Parathyroid adenoma (tissue), 2 donors: ENCODE data around the gene PDE9A.

Source experiments
- H2AFZ ChIP-seq: fragments of 300-600 bp; sonication (generic); one replicate; pipeline ENCODE4 v1.7.0; 2017; ENCODE audit warnings: antibody characterized with exemption, mild to moderate bottlenecking
- H3K27ac ChIP-seq: fragments of 300-600 bp; sonication (generic); one replicate; pipeline ENCODE4 v1.7.0; 2017
- H3K27me3 ChIP-seq: fragments of 300-600 bp; sonication (generic); one replicate; pipeline ENCODE4 v1.7.0; 2017; ENCODE audit warnings: low read length; ENCODE audit not compliant: control insufficient read depth, insufficient read depth
- H3K36me3 ChIP-seq: fragments of 300-600 bp; sonication (generic); one replicate; pipeline ENCODE4 v1.7.0; 2017; ENCODE audit warnings: low read length; ENCODE audit not compliant: control insufficient read depth, insufficient read depth
- H3K4me1 ChIP-seq: fragments of 300-600 bp; sonication (generic); one replicate; pipeline ENCODE4 v1.7.0; 2017; ENCODE audit warnings: control low read depth
- H3K4me2 ChIP-seq: fragments of 300-600 bp; sonication (generic); one replicate; pipeline ENCODE4 v1.7.0; 2017; ENCODE audit warnings: low read length
- H3K4me3 ChIP-seq: fragments of 300-600 bp; sonication (generic); one replicate; pipeline ENCODE4 v1.7.0; 2017; ENCODE audit warnings: low read depth, low read length
- H3K79me2 ChIP-seq: fragments of 300-600 bp; sonication (generic); one replicate; pipeline ENCODE4 v1.7.0; 2017; ENCODE audit warnings: control low read depth
- H3K9ac ChIP-seq: fragments of 300-600 bp; sonication (generic); one replicate; pipeline ENCODE4 v1.7.0; 2017; ENCODE audit warnings: mild to moderate bottlenecking
- H3K9me3 ChIP-seq: fragments of 300-600 bp; sonication (generic); one replicate; pipeline ENCODE4 v1.7.0; 2017; ENCODE audit warnings: low read length; ENCODE audit not compliant: control insufficient read depth
- TF ChIP-seq, protein P1 (sequence below): fragments of 300-600 bp; sonication (generic); IDR thresholded peaks from one replicate; pipeline ENCODE4 v1.7.0; 2017; ENCODE audit warnings: antibody characterized with exemption, mild to moderate bottlenecking
- donor health status: primary hyperparathyroidism.

The PDE9A gene

DNA sequence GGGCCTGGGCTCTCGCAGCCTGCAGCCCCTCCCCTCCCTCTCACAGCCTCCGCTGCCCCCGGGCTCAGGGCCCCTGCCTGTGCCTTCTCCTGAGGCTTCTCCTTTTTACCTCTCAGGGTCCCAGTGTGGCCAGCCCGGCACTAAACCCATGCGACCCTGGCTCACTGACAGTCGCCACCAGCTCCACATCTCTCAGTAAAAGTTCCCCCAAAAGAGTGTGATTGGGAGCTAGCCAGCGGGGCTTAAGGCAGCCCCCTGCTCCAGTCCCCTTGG is 26.6 kb downstream of the PDE9A start:
- Histone ChIP-seq H3K4me1 (no peaks in the 10 kb centered on the region), H2AFZ (no peak overlapping the region), H3K36me3 (no peaks in the 10 kb centered on the region), H3K27ac (no peak overlapping the region), H3K4me3 (no peak overlapping the region), H3K9ac (no peak overlapping the region), H3K27me3 (no peaks in the 10 kb centered on the region), H3K9me3 (no peaks in the 10 kb centered on the region), H3K79me2 (no peaks in the 10 kb centered on the region), H3K4me2 (no peak overlapping the region)
- TF ChIP-seq, protein P1, sequence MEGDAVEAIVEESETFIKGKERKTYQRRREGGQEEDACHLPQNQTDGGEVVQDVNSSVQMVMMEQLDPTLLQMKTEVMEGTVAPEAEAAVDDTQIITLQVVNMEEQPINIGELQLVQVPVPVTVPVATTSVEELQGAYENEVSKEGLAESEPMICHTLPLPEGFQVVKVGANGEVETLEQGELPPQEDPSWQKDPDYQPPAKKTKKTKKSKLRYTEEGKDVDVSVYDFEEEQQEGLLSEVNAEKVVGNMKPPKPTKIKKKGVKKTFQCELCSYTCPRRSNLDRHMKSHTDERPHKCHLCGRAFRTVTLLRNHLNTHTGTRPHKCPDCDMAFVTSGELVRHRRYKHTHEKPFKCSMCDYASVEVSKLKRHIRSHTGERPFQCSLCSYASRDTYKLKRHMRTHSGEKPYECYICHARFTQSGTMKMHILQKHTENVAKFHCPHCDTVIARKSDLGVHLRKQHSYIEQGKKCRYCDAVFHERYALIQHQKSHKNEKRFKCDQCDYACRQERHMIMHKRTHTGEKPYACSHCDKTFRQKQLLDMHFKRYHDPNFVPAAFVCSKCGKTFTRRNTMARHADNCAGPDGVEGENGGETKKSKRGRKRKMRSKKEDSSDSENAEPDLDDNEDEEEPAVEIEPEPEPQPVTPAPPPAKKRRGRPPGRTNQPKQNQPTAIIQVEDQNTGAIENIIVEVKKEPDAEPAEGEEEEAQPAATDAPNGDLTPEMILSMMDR: no peak

DNA sequence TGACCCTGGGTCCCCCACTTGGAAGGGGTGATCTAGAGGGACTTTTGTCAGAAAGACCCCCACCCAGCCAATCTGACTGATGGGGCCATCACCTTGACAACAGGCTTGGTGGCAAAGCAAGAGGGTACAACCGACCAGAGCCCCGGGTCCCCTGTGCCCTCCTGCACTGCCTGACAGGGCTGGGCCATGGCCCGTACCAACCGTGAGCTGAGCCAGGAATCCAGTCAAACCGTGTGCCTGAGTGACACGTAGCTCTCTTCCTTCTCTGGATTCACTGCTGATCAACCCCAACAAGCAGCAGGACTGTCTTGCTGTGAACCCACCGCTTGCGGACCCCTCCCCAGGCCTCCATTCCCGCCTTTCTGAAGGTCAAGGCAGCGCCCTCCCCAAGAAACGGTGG is 27.0 kb downstream of the PDE9A start:
- H3K9me3 ChIP-seq: no peaks in the 10 kb centered on the region
- H3K4me3 ChIP-seq: no peak overlapping the region
- no peaks in the 10 kb centered on the region for H3K27me3 ChIP-seq
- H3K4me1 ChIP-seq: no peaks in the 10 kb centered on the region
- no peak overlapping the region for H3K9ac ChIP-seq
- TF ChIP-seq, protein P1: no peak
- no peak overlapping the region for H2AFZ ChIP-seq
- no peaks in the 10 kb centered on the region for H3K79me2 ChIP-seq
- no peak overlapping the region for H3K4me2 ChIP-seq
- H3K27ac ChIP-seq: no peak overlapping the region
- no peaks in the 10 kb centered on the region for H3K36me3 ChIP-seq

DNA sequence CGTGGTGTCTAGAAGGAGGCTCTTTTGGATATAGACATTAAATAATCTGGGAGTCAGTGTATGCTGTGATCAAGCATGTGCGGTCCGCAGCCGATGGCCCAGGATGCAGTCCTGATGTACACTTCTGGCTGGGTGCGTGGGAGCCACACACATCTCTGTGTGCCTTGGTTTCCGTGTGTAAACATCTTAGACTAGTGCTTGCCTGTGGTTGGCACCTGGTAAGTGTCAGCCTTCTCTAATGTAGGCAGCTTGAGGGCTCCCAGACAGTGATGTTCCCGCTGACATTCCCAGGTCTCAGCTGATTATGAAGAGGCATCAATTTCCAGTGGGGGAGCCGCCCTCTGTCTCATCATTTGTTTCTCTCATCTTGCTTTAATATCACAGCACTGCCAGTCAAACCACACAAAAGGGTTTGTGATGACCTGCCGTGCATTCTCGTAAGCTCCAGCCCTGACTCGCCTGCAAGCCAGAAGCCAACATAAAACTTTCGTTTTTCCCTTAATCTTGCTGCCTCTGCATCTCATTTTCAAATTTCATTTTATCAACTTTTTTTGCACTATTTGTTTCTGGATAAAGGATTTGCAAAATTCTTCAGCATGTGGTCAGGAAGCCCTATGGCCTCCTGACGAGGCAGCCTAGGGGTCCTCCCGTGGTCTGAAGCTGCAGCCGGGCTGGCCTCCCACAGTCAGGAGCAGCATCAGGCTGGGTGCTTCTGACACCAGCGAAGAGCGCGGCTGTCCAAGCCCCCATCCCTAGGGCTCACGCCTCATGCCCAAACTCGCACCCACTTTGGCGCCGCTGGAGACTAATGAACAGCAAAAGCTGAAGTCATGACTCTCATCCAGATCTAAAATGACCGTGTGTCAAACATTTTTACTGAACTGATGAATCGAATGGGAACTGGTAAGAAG is 28.1 kb downstream of the PDE9A start:
- H3K4me1 ChIP-seq: no peaks in the 10 kb centered on the region
- H3K79me2 ChIP-seq: no peaks in the 10 kb centered on the region
- H3K9ac ChIP-seq: no peak overlapping the region
- no peak overlapping the region for H3K27ac ChIP-seq
- H3K4me2 ChIP-seq: no peak overlapping the region
- no peaks in the 10 kb centered on the region for H3K9me3 ChIP-seq
- no peak overlapping the region for H3K4me3 ChIP-seq
- H3K27me3 ChIP-seq: no peaks in the 10 kb centered on the region
- TF ChIP-seq, protein P1: no peak
- H2AFZ ChIP-seq: no peak overlapping the region
- H3K36me3 ChIP-seq: no peaks in the 10 kb centered on the region

DNA sequence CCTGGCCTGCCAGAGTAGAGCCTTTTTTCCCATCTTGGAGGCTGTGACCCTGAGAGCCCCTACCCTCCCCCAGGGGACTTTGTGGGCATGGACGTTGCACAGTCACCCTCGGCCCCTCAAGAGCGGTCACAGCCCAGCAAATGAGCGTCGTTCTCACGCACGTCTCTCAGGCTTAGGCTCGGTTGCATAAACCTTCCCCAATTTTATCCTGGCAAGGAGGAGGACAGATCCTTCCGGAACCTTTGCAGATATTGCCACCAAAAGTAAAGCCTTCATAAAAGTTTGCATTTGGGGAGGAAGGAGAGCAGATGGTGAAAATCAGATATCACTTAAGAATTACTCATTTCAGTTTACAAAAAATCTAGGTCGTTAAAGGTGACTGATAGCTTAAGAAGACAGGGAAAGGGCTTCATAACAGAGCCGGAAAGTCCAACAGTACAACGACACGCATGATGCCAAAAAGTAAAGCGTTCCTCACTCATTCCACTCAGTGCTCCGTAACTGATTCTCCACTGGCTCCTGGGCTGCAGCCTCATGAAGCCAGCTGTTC is 29.3 kb downstream of the PDE9A start:
- no peak overlapping the region for H3K9ac ChIP-seq
- H2AFZ ChIP-seq: no peak overlapping the region
- no peak overlapping the region for H3K4me3 ChIP-seq
- H3K36me3 ChIP-seq: no peaks in the 10 kb centered on the region
- TF ChIP-seq, protein P1: no peak
- no peaks in the 10 kb centered on the region for H3K79me2 ChIP-seq
- no peaks in the 10 kb centered on the region for H3K4me1 ChIP-seq
- H3K4me2 ChIP-seq: no peak overlapping the region
- no peaks in the 10 kb centered on the region for H3K27me3 ChIP-seq
- no peak overlapping the region for H3K27ac ChIP-seq
- no peaks in the 10 kb centered on the region for H3K9me3 ChIP-seq
